Measurements from ENCODE around the gene EFTUD2.

DNA sequence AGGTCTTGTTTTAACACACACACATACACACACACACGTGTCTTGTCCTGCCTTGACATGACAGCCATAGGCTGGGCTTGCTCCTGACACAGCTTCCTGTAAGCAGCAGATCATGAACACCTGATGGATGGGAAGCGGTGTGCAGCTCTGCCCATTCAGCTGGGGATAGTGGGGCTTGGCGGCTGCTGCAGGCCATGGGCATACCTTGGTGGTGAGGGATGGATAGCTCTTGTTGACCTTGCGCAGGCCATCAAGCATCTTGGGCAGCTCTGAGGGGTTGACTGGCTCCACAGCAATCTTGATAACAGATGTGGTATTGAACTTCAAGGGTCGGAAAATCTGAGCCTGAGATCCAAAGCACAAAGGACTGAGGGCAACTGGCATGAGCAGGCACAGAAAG, 39.5 kb downstream of the EFTUD2 start:
- TF ChIP-seq GATA2 (IDR thresholded peaks at IDR 0.05; ENCODE audit: low read depth, low read length) (no peak), GATA3 (IDR thresholded peaks at IDR 0.05; ENCODE audit: low read depth, low read length) (no peak)
